SU-DHL-6 (cell line): ENCODE measurements around the gene KLHL29.

Experiments used
- CTCF ChIP-seq: fragments of 200-600 bp; sonication (generic); IDR thresholded peaks from one replicate; pipeline ENCODE4 v1.5.1; 2017; ENCODE audit warnings: antibody characterized with exemption, mild to moderate bottlenecking, low read length, moderate library complexity; ENCODE audit not compliant: insufficient read depth, poor library complexity, severe bottlenecking
- EZH2phosphoT487 ChIP-seq: fragments of 200-600 bp; sonication (generic), shearing (Covaris generic); conservative IDR thresholded peaks from 2 replicates; pipeline ENCODE4 v1.6.1; 2018; ENCODE audit warnings: mild to moderate bottlenecking, antibody characterized with exemption, low read length, moderate library complexity, mixed read lengths

- TF ChIP-seq CTCF (no peak), EZH2phosphoT487 (no peak)
These were observed 278.3 kb downstream of the KLHL29 start for GRCh38 chr2:23662941-23663920.
